ENCODE data around the gene MOG.

DNA sequence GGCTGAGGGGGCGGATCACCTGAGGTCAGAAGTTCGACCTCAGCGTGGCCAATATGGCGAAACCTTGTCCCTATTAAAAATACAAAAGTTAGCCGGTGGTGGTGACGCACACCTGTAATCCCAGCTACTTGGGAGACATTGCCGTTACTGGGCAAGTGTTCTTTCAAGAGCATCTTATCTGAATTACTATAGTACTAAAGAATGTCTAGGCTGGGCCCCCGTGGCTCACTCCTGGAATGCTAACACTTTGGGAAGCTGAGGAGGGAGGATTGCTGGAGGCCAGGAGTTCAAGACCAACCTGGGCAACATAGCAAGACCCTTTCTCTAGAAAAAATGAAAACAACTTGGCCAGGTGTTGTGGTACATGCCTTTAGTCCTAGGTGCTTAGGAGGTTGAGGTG, 24.9 kb downstream of the MOG start:
- TF ChIP-seq ZNF274 (IDR thresholded peaks at IDR 0.05; ENCODE audit: low read depth, low read length) (no peak), YY1 (IDR thresholded peaks at IDR 0.05; ENCODE audit: insufficient read depth, insufficient read length) (no peak)
